GM23338 (cell line): Measurements from ENCODE around the gene FMN2.

Experiments
- CTCF ChIP-seq, 2 experiments: fragments of 200-600 bp in 1 of 2; sonication (generic) in 1 of 2; conservative IDR thresholded peaks; 2 replicates each; pipeline versions ENCODE4 v1.5.1 to v1.6.1; 2016 to 2017; ENCODE audit warnings: antibody characterized with exemption in 2 of 2, low read depth in 2 of 2, mild to moderate bottlenecking in 2 of 2, moderate library complexity in 1 of 2
- EZH2 ChIP-seq: fragments of 200-600 bp; sonication (generic); IDR thresholded peaks from one replicate; pipeline ENCODE4 v1.8.0; 2017; ENCODE audit warnings: antibody characterized with exemption, mild to moderate bottlenecking, low read depth; ENCODE audit not compliant: unreplicated experiment
- EZH2phosphoT487 ChIP-seq: fragments of 200-600 bp; sonication (generic); IDR thresholded peaks from one replicate; pipeline ENCODE4 v1.8.1; 2018; ENCODE audit warnings: antibody characterized with exemption; ENCODE audit not compliant: unreplicated experiment
- POLR2AphosphoS5 ChIP-seq: IDR thresholded peaks from 2 replicates; pipeline ENCODE4 v1.6.1; 2016; ENCODE audit warnings: antibody characterized with exemption, low read depth
- REST ChIP-seq: IDR thresholded peaks from one replicate; pipeline ENCODE4 v1.6.1; 2018; ENCODE audit warnings: antibody characterized with exemption; ENCODE audit not compliant: unreplicated experiment
- STAT1 ChIP-seq: IDR thresholded peaks from one replicate; pipeline ENCODE4 v1.6.1; 2016; ENCODE audit warnings: antibody characterized with exemption; ENCODE audit not compliant: unreplicated experiment

- no peak for TF ChIP-seq EZH2phosphoT487
- no peak for TF ChIP-seq CTCF (conservative IDR thresholded peaks at IDR 0.05; ENCODE audit: low read depth in 2 of 2)
- TF ChIP-seq REST: no peak
- TF ChIP-seq EZH2: no peak
- TF ChIP-seq POLR2AphosphoS5: no peak
- TF ChIP-seq STAT1: no peak
Observed at GRCh38 chr1:240101306-240101705, 9.6 kb downstream of the FMN2 start.
